HUES64 (cell line): ENCODE results near the gene DHX40.
"Not testable (repeated sequence)": the region's sequence is repeated elsewhere in the genome, so short reads cannot be mapped to it uniquely, and the experiment has no call there.

Experiments used
- H3K27ac ChIP-seq: 2 replicates; pipeline ENCODE4 v1.7.0; 2013; ENCODE audit warnings: low read depth, low read length, inconsistent platforms
- H3K27me3 ChIP-seq: 2 replicates; pipeline ENCODE4 v1.6.1; 2013; ENCODE audit warnings: mild to moderate bottlenecking, low read length; ENCODE audit not compliant: insufficient read depth
- H3K36me3 ChIP-seq: 2 replicates; pipeline ENCODE4 v1.6.1; 2013; ENCODE audit warnings: mild to moderate bottlenecking, low read length; ENCODE audit not compliant: insufficient read depth
- H3K4me1 ChIP-seq: 2 replicates; pipeline ENCODE4 v1.6.1; 2013; ENCODE audit warnings: mild to moderate bottlenecking, low read length, moderate library complexity; ENCODE audit not compliant: insufficient read depth
- H3K4me3 ChIP-seq: 2 replicates; pipeline ENCODE4 v1.5.1; 2013; ENCODE audit warnings: mild to moderate bottlenecking, low read length, moderate library complexity
- H3K9ac ChIP-seq: 2 replicates; pipeline ENCODE4 v1.6.1; 2013; ENCODE audit warnings: mild to moderate bottlenecking, low read depth, low read length
- H3K9me3 ChIP-seq: 2 replicates; pipeline ENCODE4 v1.6.1; 2013; ENCODE audit warnings: low read depth, low read length; ENCODE audit not compliant: insufficient read depth
- WGBS: fragments of 150-250, 120-280 bp; methylation state at CpG from one replicate; pipeline ENCODE4 v1.1.7; 2013; ENCODE audit warnings: missing lambda C conversion rate; 5-methylcytosine and 5-hydroxymethylcytosine counted together

DHX40 gene

DNA sequence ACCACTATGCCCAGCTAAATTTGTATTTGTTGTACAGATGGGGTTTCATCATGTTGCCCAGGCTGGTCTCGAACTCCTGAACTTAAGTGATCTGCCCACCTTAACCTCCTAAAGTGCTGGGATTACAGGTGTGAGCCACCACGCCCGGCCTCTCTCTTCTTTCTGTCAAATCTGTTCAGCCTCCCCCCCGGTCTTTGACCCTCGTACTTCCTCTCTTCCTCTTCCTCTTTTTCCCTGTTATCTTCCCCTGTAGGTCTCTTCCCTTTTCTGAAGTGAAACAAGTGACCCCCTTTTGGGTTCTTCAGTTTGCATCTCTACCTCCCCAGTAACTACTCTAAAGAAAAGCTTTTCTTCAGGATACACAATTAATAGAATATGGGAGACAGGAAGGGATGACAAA, 31.7 kb upstream of the DHX40 start:
- H3K4me1 ChIP-seq, result no peaks in the 10 kb centered on the region
- H3K4me3 ChIP-seq, result no peak overlapping the region
- peaks cover 2% of the 10 kb centered on the region; the same call in 1 of the 2 replicates for H3K27me3 ChIP-seq
- H3K9me3 ChIP-seq, result no peaks in the 10 kb centered on the region
- 89% methylated on average over 5 of the region's 5 CpGs for WGBS
- H3K27ac ChIP-seq, result no peak overlapping the region
- H3K9ac ChIP-seq, result no peak overlapping the region
- no peaks in the 10 kb centered on the region for H3K36me3 ChIP-seq

DNA sequence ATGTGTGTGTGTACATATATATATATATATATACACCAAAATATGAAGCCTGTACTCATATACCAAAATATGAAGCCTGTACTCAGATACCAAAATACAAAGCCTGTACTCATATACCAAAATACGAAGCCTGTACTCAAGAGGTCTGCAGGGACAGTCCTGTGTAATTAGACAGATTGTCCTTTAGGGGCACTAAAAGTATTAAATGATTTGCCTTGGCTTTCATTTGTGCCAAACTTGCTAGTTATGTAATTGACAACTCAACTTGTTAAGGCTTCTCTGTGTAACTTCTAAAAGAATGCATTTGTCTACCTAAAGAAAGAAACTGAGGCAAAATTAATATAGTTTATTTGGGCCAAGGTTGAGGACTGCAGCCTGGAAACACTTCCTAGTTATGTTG, 30.8 kb upstream of the DHX40 start:
- H3K36me3 ChIP-seq, result no peaks in the 10 kb centered on the region
- no peaks in the 10 kb centered on the region for H3K4me1 ChIP-seq
- H3K27ac ChIP-seq, result no peak overlapping the region
- no peaks in the 10 kb centered on the region for H3K9me3 ChIP-seq
- no peak overlapping the region for H3K9ac ChIP-seq
- WGBS, result 86% methylated on average over 1 of the region's 1 CpG
- no peak overlapping the region for H3K4me3 ChIP-seq
- H3K27me3 ChIP-seq, result peaks cover 2% of the 10 kb centered on the region; the same call in 1 of the 2 replicates

DNA sequence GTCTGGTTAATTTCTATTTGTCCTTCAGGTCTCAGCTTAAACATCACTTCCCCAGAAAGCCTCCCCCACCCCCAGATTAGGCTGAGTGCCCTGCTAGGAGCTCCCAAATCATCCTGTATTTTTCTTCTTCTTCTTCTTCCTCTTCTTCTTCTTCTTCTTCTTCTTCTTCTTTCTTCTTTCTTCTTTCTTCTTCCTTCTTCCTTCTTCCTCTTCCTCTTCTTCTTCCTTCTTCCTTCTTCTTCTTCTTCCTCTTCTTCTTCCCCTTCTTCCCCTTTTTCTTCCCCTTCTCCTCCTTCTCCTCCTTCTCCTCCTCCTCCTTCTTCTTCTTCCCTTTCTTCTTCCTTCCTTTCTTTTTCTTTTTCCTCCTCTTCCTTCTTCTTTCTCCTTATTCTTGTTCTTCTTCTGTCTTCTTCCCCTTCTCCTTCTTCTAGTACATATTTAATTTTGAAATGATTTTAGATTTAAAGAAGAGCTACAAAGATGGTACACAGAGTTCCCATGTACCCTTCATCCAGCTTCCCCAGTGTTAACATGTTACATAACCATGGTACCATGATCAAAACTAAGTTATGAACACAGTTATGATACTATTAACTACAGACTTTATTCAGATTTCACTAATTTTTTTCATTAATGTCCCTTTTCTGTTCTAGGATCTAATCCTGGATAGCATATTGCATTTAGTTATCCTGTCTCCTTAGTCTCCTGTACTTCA, 27.1 kb upstream of the DHX40 start:
- Histone ChIP-seq H3K4me3 (no peak overlapping the region), H3K27ac (no peak overlapping the region), H3K4me1 (no peaks in the 10 kb centered on the region), H3K9me3 (no peaks in the 10 kb centered on the region), H3K27me3 (peaks cover 2% of the 10 kb centered on the region; the same call in 1 of the 2 replicates), H3K9ac (no peak overlapping the region), H3K36me3 (no peaks in the 10 kb centered on the region)

DNA sequence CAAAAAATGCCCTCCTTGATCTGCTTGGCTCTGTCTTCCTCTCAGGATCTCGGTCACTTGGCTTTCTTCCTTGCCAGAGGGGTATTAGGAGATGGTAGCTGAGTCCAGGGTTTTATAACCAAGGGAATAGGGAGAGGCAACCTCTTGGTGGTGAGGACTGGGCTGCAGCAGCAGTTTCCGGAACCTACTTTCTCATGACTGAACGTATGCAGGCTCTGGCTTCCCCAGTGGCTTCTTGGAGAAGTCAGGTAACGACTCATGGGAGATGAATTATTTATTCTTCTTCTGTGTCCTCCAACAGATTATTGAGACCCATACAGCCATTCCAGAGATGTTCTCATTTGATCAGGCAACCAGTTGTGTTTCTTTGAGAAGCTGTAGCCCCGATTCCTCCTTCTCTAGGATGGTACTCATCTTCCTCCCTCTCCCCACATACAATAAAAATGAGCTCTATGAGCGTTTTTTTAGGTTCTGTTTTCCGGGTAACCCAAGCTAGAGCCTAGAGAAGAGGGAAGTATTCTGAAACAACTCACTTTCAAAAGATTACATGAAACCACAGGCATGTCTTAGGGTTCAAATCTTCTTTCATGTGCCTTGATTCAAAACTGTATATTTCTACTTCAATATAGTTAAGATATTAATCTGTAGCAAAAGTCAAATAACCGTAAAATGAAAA, 22.3 kb upstream of the DHX40 start:
- no peaks in the 10 kb centered on the region for H3K36me3 ChIP-seq
- H3K27ac ChIP-seq, result no peak overlapping the region
- H3K9me3 ChIP-seq, result no peaks in the 10 kb centered on the region
- H3K4me1 ChIP-seq, result peaks cover 12% of the 10 kb centered on the region; the same call in 1 of the 2 replicates
- no peak overlapping the region for H3K4me3 ChIP-seq
- no peaks in the 10 kb centered on the region for H3K27me3 ChIP-seq
- H3K9ac ChIP-seq, result no peak overlapping the region
- 90% methylated on average over 7 of the region's 8 CpGs for WGBS

DNA sequence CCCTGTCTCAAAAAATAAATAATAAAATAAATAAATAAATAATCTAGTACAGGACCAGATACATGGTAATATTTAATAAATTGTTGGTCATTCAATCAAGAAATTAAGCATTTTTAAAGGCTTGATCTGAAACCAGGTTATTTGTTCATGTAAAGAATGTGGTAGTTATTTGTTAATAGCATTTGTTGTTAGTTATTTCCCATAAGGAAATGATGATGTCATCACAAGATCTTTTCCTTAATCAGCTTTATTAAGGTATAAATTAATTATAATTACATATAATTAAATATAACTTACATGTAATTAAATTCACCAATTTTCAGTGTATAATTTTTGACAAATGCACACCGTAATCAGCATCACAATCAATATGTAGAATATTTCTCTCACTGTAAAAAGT, 19.5 kb upstream of the DHX40 start:
- WGBS, result 100% methylated on average over 1 of the region's 1 CpG
- no peak overlapping the region for H3K27ac ChIP-seq
- H3K4me1 ChIP-seq, result peaks cover 12% of the 10 kb centered on the region; the same call in 1 of the 2 replicates
- no peaks in the 10 kb centered on the region for H3K36me3 ChIP-seq
- no peak overlapping the region for H3K9ac ChIP-seq
- no peaks in the 10 kb centered on the region for H3K27me3 ChIP-seq
- H3K4me3 ChIP-seq, result no peak overlapping the region
- no peaks in the 10 kb centered on the region for H3K9me3 ChIP-seq

DNA sequence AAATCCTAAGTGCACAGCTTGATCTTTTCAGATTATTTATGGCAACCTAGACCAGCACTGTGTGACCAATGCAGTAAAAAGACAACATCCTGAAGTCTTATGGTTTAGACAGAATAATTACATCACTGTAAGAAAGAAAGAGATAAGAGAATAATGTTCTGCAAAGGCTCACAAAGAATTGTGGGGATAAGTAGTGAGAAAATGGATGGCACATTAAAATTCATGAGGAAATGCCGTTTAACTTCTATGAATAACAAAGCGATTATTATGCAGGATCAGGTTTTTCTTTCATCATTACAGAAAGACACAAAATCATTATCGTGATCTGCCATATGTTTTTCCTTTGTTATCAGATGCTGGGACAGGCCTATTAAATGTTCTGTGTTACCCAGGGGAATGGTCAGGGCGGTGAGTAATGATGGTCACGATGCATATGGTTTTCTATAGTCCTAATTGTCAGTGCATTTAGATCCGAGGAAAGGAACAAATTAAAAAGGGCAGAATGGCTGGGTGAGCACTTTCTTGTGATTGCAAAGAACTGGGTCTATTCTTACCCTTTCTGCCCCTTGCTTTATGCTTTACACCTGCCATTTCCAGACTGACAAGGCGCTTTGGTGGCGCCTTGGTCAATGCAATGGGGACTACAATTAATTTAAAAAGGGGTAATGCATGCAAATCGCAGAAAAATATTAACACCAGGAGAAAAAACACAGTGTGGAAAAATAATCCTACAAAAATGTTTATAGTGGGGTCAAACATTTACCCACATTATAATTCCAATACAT, 18.1 kb upstream of the DHX40 start:
- Histone ChIP-seq H3K4me1 (peaks cover 12% of the 10 kb centered on the region; the same call in 1 of the 2 replicates), H3K36me3 (no peaks in the 10 kb centered on the region), H3K27me3 (no peaks in the 10 kb centered on the region), H3K9ac (no peak overlapping the region), H3K9me3 (no peaks in the 10 kb centered on the region), H3K27ac (no peak overlapping the region), H3K4me3 (no peak overlapping the region)
- 84% methylated on average over 9 of the region's 9 CpGs for WGBS

DNA sequence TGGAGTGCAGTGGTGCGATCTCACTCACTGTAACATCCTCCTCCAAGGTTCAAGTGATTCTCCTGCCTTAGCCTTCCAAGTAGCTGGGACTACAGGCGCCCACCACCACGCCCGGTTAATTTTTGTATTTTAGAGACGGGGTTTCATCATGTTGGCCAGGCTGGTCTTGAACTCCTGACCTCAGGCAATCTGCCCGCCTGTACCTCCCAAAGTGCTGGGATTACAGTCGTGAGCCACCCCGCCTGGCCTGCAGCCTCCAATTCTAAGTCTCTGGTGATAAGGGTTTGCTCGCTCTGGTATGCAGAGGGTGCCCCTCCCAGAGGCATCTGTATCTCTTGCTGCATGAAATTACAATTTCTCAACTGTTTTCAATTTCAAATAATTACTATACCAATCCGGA, 16.4 kb upstream of the DHX40 start:
- not testable (repeated sequence) for H3K27ac ChIP-seq, H3K9ac ChIP-seq, H3K9me3 ChIP-seq, H3K36me3 ChIP-seq, H3K27me3 ChIP-seq, H3K4me3 ChIP-seq
- 92% methylated on average over 10 of the region's 10 CpGs for whole genome bisulfite sequencing
- peaks cover 12% of the 10 kb centered on the region; the same call in 1 of the 2 replicates for H3K4me1 ChIP-seq

DNA sequence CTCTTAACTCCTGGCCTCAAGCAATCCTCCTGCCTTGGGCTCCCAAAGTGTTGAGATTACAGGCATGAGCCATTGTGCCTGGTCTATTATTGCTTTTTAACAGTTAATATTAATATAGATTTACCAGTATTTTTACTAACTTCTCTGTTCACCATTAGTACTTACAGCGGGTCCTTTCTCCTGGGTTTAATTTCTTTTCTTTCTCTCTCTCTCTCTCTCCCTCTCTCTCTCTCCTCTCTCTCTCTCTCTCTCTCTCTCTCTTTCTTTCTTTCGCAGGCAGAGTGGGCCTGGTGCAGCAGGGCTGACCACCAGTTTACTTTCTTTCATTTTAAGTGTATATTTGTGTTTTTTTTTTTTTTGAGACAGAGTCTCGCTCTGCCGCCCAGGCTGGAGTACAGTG, 14.7 kb upstream of the DHX40 start:
- no peak overlapping the region for H3K4me3 ChIP-seq
- H3K9me3 ChIP-seq, result no peaks in the 10 kb centered on the region
- H3K36me3 ChIP-seq, result no peaks in the 10 kb centered on the region
- H3K27me3 ChIP-seq, result no peaks in the 10 kb centered on the region
- 95% methylated on average over 3 of the region's 4 CpGs for WGBS
- no peak overlapping the region for H3K9ac ChIP-seq
- H3K4me1 ChIP-seq, result peaks cover 12% of the 10 kb centered on the region; the same call in 1 of the 2 replicates
- no peak overlapping the region for H3K27ac ChIP-seq

DNA sequence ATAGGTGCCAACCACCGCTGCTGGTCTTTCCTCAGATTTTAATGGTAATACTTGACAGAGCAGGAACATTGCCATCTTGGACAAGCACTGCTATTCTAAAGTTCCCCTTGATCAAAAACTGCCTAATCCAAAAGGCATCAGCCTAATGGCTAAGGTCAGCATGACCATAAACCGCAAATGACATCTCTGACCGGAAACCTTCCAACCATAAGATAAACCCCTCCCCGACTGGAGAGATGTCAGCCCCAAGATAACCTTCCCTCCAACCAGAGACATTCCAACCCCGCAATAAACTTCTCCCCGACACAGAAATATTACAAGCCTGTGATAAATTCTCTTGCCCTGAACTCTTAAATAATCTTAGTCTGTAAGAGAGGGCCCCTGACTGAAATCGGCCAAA, 7.4 kb upstream of the DHX40 start:
- Histone ChIP-seq H3K4me3 (no peak overlapping the region), H3K27me3 (no peaks in the 10 kb centered on the region)
- 97% methylated on average over 7 of the region's 7 CpGs for WGBS

DNA sequence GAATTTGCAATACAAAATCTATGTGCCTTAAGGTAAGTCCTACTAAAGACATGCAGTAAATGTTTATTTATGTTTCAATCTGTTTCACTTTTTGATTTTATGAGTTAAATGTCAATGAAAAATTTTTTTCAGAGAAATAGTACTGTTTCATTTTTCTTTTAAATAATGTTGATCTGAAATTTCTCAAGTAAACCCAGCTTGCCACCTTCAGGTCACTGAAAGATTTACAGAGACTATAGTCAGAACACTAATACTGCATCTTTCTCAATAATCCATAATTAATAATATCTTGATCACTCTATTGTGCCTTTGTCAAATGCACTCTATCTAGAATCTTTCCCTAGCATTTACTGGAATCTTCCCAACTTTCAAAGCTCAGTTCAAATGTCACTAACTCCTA, 6.5 kb upstream of the DHX40 start:
- H3K27ac ChIP-seq, result no peak overlapping the region
- peaks cover 7% of the 10 kb centered on the region for H3K27me3 ChIP-seq
- H3K9ac ChIP-seq, result no peak overlapping the region
- H3K36me3 ChIP-seq, result no peaks in the 10 kb centered on the region
- no peaks in the 10 kb centered on the region for H3K4me1 ChIP-seq
- H3K4me3 ChIP-seq, result no peak overlapping the region
- no peaks in the 10 kb centered on the region for H3K9me3 ChIP-seq

More for the DNA sequence above, 7.4 kb upstream of the DHX40 start:
- H3K36me3 ChIP-seq, result no peaks in the 10 kb centered on the region
- no peaks in the 10 kb centered on the region for H3K4me1 ChIP-seq
- no peak overlapping the region for H3K27ac ChIP-seq
- no peak overlapping the region for H3K9ac ChIP-seq
- H3K9me3 ChIP-seq, result no peaks in the 10 kb centered on the region

DNA sequence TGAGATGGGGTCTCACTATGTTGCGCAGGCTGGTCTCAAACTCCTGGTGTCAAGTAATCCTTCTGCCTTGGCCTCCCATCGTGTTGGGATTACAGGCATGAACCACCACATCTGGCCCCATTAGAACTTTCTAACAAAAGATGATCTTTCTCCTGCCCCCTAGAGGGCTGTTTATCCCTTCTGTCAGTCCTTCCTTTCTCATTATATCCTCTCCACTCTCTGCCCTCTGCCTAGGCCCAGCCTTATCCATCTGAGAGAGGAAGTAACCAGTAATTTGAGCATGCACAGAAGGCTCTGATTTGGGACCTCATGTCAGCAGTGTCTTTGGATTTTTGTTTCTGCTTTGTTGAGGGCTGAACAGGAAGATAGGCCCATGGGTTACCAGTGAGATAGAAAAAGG, 4.4 kb upstream of the DHX40 start:
- Histone ChIP-seq H3K36me3 (no peaks in the 10 kb centered on the region), H3K4me1 (peaks cover under 1% of the 10 kb centered on the region; the same call in 1 of the 2 replicates), H3K4me3 (no peak overlapping the region), H3K9me3 (peaks cover 9% of the 10 kb centered on the region), H3K27me3 (peaks cover 20% of the 10 kb centered on the region), H3K27ac (no peak overlapping the region), H3K9ac (no peak overlapping the region)
- WGBS, result 83% methylated on average over 2 of the region's 2 CpGs
